Fibroblast of the aortic adventitia (primary cell): ENCODE data around the gene FBXO21. TPM values are rescaled to one million over a fixed set of nuclear protein-coding genes. Genes with fewer than 3 reads are reported as not detected.
"Not testable (repeated sequence)": the region's sequence is repeated elsewhere in the genome, so short reads cannot be mapped to it uniquely, and the experiment has no call there.

Experiments
- DNase-seq: peaks from one replicate; pipeline ENCODE4 v3.0.0-alpha.2; 2010; ENCODE audit warnings: low read depth
- H3K4me3 ChIP-seq: 2 replicates; pipeline ENCODE4 v1.5.1; 2011; ENCODE audit warnings: low read depth, mild to moderate bottlenecking, control low read depth, low read length, moderate library complexity
- CTCF ChIP-seq: IDR thresholded peaks from 2 replicates; pipeline ENCODE4 v1.5.1; 2011; ENCODE audit warnings: mild to moderate bottlenecking, low read length, control low read depth, inconsistent platforms; ENCODE audit not compliant: insufficient read depth
- total RNA-seq: library from RNA; depleted of rRNA; stranded (reverse); fragments of >200 nt; gene quantifications from 2 replicates; pipeline ENCODE4 v1.2.3, GENCODE V29; 2012; ENCODE audit warnings: low replicate concordance

Gene FBXO21
- total RNA-seq, 1 donor: 41.5 TPM

DNA sequence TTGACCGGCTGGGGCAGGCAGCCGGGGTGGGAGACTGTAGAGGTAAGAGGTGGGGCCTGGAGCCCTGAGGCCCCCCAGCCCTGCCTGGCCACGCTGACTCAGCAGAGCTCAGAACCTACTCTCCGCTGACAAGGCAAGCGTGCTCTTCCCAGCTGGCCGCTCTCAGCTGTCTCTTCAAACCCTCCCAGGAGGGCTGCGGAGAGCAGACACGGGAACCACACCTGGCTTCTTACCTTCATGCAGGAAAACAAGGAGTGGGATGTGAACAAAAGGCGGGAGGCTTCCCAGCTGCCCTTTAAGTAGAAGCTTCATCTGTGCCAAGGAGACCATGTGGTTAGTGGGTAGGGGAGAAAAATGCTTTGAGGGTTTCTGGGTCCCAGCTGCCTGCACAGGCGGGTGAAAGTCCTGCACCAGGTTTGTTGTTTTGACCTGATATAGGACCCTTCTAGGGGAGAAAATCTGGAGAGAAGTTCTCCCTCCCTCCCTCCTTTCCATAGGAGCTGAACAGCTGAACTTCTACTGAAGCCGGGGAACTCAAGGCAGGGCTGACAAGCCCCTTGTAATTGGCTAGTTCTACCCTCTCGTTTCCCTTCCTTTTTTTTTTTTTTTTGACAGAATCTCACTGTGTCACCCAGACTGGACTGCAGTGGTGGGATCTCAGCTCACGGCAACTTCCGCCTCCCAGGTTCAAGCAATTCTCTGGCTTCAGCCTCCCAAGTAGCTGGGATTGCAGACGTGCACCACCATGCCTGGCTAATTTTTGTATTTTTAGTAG, 78.3 kb downstream of the FBXO21 start:
- no peak for TF ChIP-seq CTCF
- no peak overlapping the region for H3K4me3 ChIP-seq
- no peak for DNase-seq

- no peak overlapping the region for H3K4me3 ChIP-seq
- no peak for DNase-seq
- TF ChIP-seq CTCF: no peak
These were observed 78.9 kb downstream of the FBXO21 start for GRCh38 chr12:117111386-117111785.

DNA sequence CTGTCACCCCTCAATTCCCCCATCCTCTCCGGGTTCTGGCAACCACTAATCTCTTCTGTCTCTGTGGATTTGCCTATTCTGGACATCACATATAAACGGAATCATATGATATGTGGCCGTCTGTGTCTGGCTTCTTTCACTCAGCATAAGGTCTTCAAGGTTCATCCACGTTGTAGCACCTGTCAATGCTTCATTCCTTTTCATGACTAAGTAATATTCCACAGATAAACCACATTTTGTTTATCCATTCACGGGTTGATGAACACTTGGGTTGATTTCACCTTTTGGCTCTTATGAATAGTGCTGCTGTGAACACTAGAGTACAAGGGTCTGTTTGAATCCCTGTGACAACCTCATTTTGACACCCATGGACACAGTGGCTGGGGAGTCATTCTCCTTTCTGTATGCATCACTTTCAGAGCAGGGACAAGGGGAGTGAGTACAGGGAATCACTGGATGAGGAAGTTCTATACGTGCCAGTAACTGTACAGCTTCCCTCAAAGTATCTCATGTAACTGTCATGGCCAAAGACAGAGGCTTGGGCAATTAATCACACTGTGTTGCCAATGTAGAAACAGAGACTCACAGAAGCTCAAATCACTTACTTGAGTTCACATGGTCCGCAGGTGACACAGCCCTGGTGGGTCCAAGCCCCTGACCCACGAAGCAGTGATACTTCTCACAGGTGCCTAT, 80.2 kb downstream of the FBXO21 start:
- DNase-seq: no peak
- H3K4me3 ChIP-seq: no peak overlapping the region
- TF ChIP-seq CTCF: no peak

GRCh38 chr12:117105902-117106301, 84.4 kb downstream of the FBXO21 start:
- H3K4me3 ChIP-seq: no peak overlapping the region
- no peak for TF ChIP-seq CTCF
- DNase-seq: no peak

DNA sequence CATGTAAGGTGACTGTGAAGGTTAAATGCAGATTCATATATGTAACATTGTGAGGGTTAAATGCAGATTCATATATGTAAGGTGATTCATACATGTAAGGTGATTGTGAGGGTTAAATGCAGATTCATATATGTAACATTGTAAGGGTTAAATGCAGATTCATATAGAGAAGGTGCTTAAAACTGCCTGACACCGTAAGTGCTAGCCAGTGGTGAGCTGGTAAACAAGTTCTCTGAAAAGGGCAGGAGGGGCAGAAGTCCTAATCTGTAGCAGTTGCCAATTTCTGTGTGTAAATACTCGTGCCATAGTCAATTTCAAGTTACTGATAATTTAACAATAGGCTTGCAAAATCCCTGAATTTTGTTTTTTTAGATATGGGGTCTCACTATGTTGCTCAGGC, 86.3 kb downstream of the FBXO21 start:
- H3K4me3 ChIP-seq, DNase-seq: not testable (repeated sequence)

DNA sequence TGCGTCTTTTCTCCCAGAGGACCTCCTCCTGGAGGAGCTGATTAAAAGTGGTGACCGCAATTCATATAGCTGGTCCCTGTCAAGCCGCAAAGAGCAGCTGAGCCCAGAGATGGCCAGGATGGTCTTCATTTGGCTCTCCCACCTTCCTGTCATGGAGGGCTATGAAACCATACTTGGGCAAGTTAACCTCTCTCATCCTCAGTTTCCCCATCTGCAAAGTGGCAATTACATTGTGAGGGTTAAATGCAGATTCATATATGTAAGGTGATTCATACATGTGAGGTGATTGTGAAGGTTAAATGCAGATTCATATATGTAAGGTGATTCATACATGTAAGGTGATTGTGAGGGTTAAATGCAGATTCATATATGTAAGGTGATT, 87.5 kb downstream of the FBXO21 start:
- H3K4me3 ChIP-seq: no peak overlapping the region
- TF ChIP-seq CTCF: no peak
- DNase-seq: no peak

DNA sequence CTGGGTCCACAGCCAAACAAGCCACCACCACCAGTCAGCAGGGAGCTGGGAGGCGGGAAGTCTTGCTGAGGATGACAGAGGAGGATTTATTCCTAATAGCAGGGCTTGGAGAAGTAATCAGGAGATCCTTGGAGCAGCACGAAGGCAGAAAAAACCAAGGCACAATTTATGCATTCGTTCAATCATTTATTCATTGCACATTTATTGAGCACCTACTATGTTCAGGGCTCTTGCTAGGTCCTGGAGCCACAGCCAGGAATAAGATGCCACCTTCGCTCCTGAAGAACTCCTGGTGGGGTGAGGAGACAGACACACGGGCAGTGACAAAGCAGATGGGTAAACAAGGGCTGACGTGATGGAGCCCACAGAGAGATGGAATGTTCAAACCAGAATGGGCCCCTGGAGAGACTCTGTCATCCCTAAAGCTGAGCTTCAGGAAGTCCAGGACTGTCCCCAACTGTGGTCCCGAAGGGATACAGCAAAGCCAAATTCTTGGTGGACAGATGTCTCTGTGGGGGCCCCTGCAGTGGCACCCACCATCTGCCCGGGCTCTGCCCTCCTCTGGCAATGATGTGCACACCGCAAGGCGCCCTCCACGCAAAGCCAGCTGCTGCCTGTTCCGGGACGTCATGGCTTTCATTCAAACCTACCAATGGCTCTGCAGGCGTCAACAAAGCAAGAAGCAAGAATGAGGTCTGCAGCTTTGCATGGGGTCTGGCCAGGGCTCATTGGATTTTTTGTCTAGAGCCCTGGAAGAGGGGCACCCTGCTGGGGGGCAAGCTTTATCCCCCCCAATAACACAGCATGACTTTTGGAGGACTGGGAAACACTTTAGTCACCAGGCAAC, 88.1 kb downstream of the FBXO21 start:
- no peak overlapping the region for H3K4me3 ChIP-seq
- no peak for TF ChIP-seq CTCF
- DNase-seq: no peak
